ENCODE measurements around the gene PTGDR.

PTGDR gene

GRCh38 chr14:52313903-52314594 is 46.6 kb downstream of the PTGDR start, which contains the start of gene PTGER2:
TSS of gene PTGER2 (plus strand) at chr14:52314312. CDS start at chr14:52314549, 237 bp downstream.
- peak; percentile 38 to 83 for DNase-seq

GRCh38 chr14:52314595-52315354 is 47.3 kb downstream of the PTGDR start:
- DNase-seq = peak in 1 of 2 donors; percentile 4

GRCh38 chr14:52315355-52315718 is 47.8 kb downstream of the PTGDR start:
- DNase-seq = peak in 1 of 2 donors; percentile 4

- DNase-seq = no peak
Measured at GRCh38 chr14:52318062-52318461, 50.6 kb downstream of the PTGDR start.

- no peak for DNase-seq
Measured at GRCh38 chr14:52318826-52319645, 51.5 kb downstream of the PTGDR start.

- DNase-seq = no peak
Measured at GRCh38 chr14:52319919-52320318, 52.4 kb downstream of the PTGDR start.

- DNase-seq = peak in 1 of 2 donors; percentile 81
Measured at GRCh38 chr14:52325126-52325525, 57.6 kb downstream of the PTGDR start.

GRCh38 chr14:52325630-52326029 is 58.1 kb downstream of the PTGDR start:
- no peak for DNase-seq
